ENCODE results near the gene PLEKHA4.

Gene PLEKHA4

GRCh38 chr19:48813123-48813913 is 55.1 kb downstream of the PLEKHA4 start:
- peaks cover 26% of the 10 kb centered on the region for H3K4me1 Mint-ChIP-seq (ENCODE audit: low read depth)
- peak overlapping the region; percentile 29 for H3K4me3 Mint-ChIP-seq
- no peaks in the 10 kb centered on the region for H3K36me3 Mint-ChIP-seq (ENCODE audit: low read depth)
- H3K9me3 Mint-ChIP-seq, result no peaks in the 10 kb centered on the region
- no peaks in the 10 kb centered on the region for H3K27me3 Mint-ChIP-seq (ENCODE audit: low read depth)
- H3K27ac Mint-ChIP-seq, result no peak overlapping the region

- H3K27ac Mint-ChIP-seq, result peak overlapping the region; percentile 79
- H3K4me3 Mint-ChIP-seq, result peak overlapping the region; percentile 79
- no peaks in the 10 kb centered on the region for H3K9me3 Mint-ChIP-seq
- H3K27me3 Mint-ChIP-seq (ENCODE audit: low read depth), result no peaks in the 10 kb centered on the region
- H3K36me3 Mint-ChIP-seq (ENCODE audit: low read depth), result no peaks in the 10 kb centered on the region
- peaks cover 30% of the 10 kb centered on the region for H3K4me1 Mint-ChIP-seq (ENCODE audit: low read depth)
Measured at GRCh38 chr19:48812094-48812929, 56.1 kb downstream of the PLEKHA4 start.

GRCh38 chr19:48810151-48810550 is 58.3 kb downstream of the PLEKHA4 start:
- peak overlapping the region; percentile 87 for H3K4me3 Mint-ChIP-seq
- peaks cover 1% of the 10 kb centered on the region for H3K36me3 Mint-ChIP-seq (ENCODE audit: low read depth)
- H3K27ac Mint-ChIP-seq, result peak overlapping the region; percentile 79
- H3K27me3 Mint-ChIP-seq (ENCODE audit: low read depth), result no peaks in the 10 kb centered on the region
- H3K4me1 Mint-ChIP-seq (ENCODE audit: low read depth), result peaks cover 22% of the 10 kb centered on the region
- H3K9me3 Mint-ChIP-seq, result no peaks in the 10 kb centered on the region

- H3K27me3 Mint-ChIP-seq (ENCODE audit: low read depth), result no peaks in the 10 kb centered on the region
- H3K4me3 Mint-ChIP-seq, result peak overlapping the region; percentile 1
- no peak overlapping the region for H3K27ac Mint-ChIP-seq
- peaks cover 17% of the 10 kb centered on the region for H3K4me1 Mint-ChIP-seq (ENCODE audit: low read depth)
- H3K9me3 Mint-ChIP-seq, result no peaks in the 10 kb centered on the region
- H3K36me3 Mint-ChIP-seq (ENCODE audit: low read depth), result peaks cover 1% of the 10 kb centered on the region
Measured at GRCh38 chr19:48807590-48808308, 60.7 kb downstream of the PLEKHA4 start.

GRCh38 chr19:48806818-48807589 is 61.4 kb downstream of the PLEKHA4 start:
- Mint-ChIP-seq H3K4me3 (no peak overlapping the region), H3K27ac (no peak overlapping the region), H3K9me3 (no peaks in the 10 kb centered on the region), H3K4me1 (ENCODE audit: low read depth) (peaks cover 13% of the 10 kb centered on the region), H3K36me3 (ENCODE audit: low read depth) (peaks cover 1% of the 10 kb centered on the region), H3K27me3 (ENCODE audit: low read depth) (no peaks in the 10 kb centered on the region)

GRCh38 chr19:48806518-48806817 is 61.9 kb downstream of the PLEKHA4 start:
- Mint-ChIP-seq H3K27ac (peak overlapping the region; percentile 8), H3K27me3 (ENCODE audit: low read depth) (no peaks in the 10 kb centered on the region), H3K4me3 (no peak overlapping the region), H3K9me3 (no peaks in the 10 kb centered on the region), H3K4me1 (ENCODE audit: low read depth) (peaks cover 12% of the 10 kb centered on the region), H3K36me3 (ENCODE audit: low read depth) (peaks cover 1% of the 10 kb centered on the region)

- Mint-ChIP-seq H3K4me1 (ENCODE audit: low read depth) (peaks cover 12% of the 10 kb centered on the region), H3K27me3 (ENCODE audit: low read depth) (no peaks in the 10 kb centered on the region), H3K27ac (no peak overlapping the region), H3K4me3 (no peak overlapping the region), H3K36me3 (ENCODE audit: low read depth) (peaks cover 1% of the 10 kb centered on the region), H3K9me3 (no peaks in the 10 kb centered on the region)
Measured at GRCh38 chr19:48805452-48805851, 63.0 kb downstream of the PLEKHA4 start.

GRCh38 chr19:48804496-48804895 is 63.9 kb downstream of the PLEKHA4 start:
- H3K36me3 Mint-ChIP-seq (ENCODE audit: low read depth), result peaks cover 4% of the 10 kb centered on the region
- no peaks in the 10 kb centered on the region for H3K9me3 Mint-ChIP-seq
- peaks cover 4% of the 10 kb centered on the region for H3K4me1 Mint-ChIP-seq (ENCODE audit: low read depth)
- no peak overlapping the region for H3K4me3 Mint-ChIP-seq
- H3K27ac Mint-ChIP-seq, result no peak overlapping the region
- no peaks in the 10 kb centered on the region for H3K27me3 Mint-ChIP-seq (ENCODE audit: low read depth)

- H3K4me1 Mint-ChIP-seq (ENCODE audit: low read depth), result no peaks in the 10 kb centered on the region
- no peaks in the 10 kb centered on the region for H3K9me3 Mint-ChIP-seq
- H3K36me3 Mint-ChIP-seq (ENCODE audit: low read depth), result peaks cover 4% of the 10 kb centered on the region
- no peak overlapping the region for H3K27ac Mint-ChIP-seq
- no peaks in the 10 kb centered on the region for H3K27me3 Mint-ChIP-seq (ENCODE audit: low read depth)
- no peak overlapping the region for H3K4me3 Mint-ChIP-seq
Measured at GRCh38 chr19:48802623-48803022, 65.8 kb downstream of the PLEKHA4 start.

- no peak overlapping the region for H3K4me3 Mint-ChIP-seq
- peaks cover 8% of the 10 kb centered on the region for H3K4me1 Mint-ChIP-seq (ENCODE audit: low read depth)
- no peaks in the 10 kb centered on the region for H3K9me3 Mint-ChIP-seq
- peaks cover 5% of the 10 kb centered on the region for H3K36me3 Mint-ChIP-seq (ENCODE audit: low read depth)
- H3K27me3 Mint-ChIP-seq (ENCODE audit: low read depth), result no peaks in the 10 kb centered on the region
- H3K27ac Mint-ChIP-seq, result no peak overlapping the region
Measured at GRCh38 chr19:48799358-48800300, 68.8 kb downstream of the PLEKHA4 start.

GRCh38 chr19:48798937-48799336 is 69.5 kb downstream of the PLEKHA4 start:
- H3K4me1 Mint-ChIP-seq (ENCODE audit: low read depth), result peaks cover 11% of the 10 kb centered on the region
- H3K4me3 Mint-ChIP-seq, result no peak overlapping the region
- H3K27ac Mint-ChIP-seq, result no peak overlapping the region
- H3K9me3 Mint-ChIP-seq, result no peaks in the 10 kb centered on the region
- H3K36me3 Mint-ChIP-seq (ENCODE audit: low read depth), result peaks cover 5% of the 10 kb centered on the region
- H3K27me3 Mint-ChIP-seq (ENCODE audit: low read depth), result no peaks in the 10 kb centered on the region

- Mint-ChIP-seq H3K27ac (peak overlapping the region; percentile 31), H3K4me3 (peak overlapping the region; percentile 48), H3K36me3 (ENCODE audit: low read depth) (peaks cover 5% of the 10 kb centered on the region), H3K27me3 (ENCODE audit: low read depth) (no peaks in the 10 kb centered on the region), H3K4me1 (ENCODE audit: low read depth) (peaks cover 11% of the 10 kb centered on the region), H3K9me3 (no peaks in the 10 kb centered on the region)
Measured at GRCh38 chr19:48797103-48797502, 71.3 kb downstream of the PLEKHA4 start.

- peaks cover 11% of the 10 kb centered on the region for H3K4me1 Mint-ChIP-seq (ENCODE audit: low read depth)
- no peaks in the 10 kb centered on the region for H3K27me3 Mint-ChIP-seq (ENCODE audit: low read depth)
- no peak overlapping the region for H3K27ac Mint-ChIP-seq
- peaks cover 5% of the 10 kb centered on the region for H3K36me3 Mint-ChIP-seq (ENCODE audit: low read depth)
- no peaks in the 10 kb centered on the region for H3K9me3 Mint-ChIP-seq
- no peak overlapping the region for H3K4me3 Mint-ChIP-seq
Measured at GRCh38 chr19:48796298-48797083, 71.9 kb downstream of the PLEKHA4 start.
